ENCODE data around the gene PYGM.

DNA sequence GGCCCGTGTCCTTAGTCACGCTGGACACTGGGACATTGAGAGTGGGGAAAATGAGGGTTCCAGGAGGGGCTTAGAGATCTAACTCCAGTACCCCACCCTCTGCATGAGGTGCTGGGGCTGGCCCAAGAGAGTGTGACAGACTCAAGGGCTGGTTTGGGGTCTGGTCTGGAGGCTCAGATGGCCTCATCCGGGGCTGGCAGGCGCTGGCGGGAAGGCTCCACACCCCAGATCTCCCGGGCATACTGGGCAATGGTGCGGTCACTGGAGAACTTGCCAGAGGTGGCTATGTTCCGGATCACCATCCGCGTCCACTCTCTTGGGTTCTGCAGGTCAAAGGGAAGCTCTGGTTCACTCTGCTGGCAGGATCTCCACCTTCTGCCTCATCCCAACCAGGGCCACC lies 13.3 kb downstream of the PYGM start:
- TF ChIP-seq POLR2AphosphoS5 (IDR thresholded peaks at IDR 0.05; ENCODE audit: low read depth, low read length) = no peak
- no peak for TF ChIP-seq SIN3A (IDR thresholded peaks at IDR 0.05; ENCODE audit: borderline replicate concordance, insufficient read depth, low read length)
- TF ChIP-seq, protein P1, sequence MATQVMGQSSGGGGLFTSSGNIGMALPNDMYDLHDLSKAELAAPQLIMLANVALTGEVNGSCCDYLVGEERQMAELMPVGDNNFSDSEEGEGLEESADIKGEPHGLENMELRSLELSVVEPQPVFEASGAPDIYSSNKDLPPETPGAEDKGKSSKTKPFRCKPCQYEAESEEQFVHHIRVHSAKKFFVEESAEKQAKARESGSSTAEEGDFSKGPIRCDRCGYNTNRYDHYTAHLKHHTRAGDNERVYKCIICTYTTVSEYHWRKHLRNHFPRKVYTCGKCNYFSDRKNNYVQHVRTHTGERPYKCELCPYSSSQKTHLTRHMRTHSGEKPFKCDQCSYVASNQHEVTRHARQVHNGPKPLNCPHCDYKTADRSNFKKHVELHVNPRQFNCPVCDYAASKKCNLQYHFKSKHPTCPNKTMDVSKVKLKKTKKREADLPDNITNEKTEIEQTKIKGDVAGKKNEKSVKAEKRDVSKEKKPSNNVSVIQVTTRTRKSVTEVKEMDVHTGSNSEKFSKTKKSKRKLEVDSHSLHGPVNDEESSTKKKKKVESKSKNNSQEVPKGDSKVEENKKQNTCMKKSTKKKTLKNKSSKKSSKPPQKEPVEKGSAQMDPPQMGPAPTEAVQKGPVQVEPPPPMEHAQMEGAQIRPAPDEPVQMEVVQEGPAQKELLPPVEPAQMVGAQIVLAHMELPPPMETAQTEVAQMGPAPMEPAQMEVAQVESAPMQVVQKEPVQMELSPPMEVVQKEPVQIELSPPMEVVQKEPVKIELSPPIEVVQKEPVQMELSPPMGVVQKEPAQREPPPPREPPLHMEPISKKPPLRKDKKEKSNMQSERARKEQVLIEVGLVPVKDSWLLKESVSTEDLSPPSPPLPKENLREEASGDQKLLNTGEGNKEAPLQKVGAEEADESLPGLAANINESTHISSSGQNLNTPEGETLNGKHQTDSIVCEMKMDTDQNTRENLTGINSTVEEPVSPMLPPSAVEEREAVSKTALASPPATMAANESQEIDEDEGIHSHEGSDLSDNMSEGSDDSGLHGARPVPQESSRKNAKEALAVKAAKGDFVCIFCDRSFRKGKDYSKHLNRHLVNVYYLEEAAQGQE (IDR thresholded peaks at IDR 0.05; ENCODE audit: insufficient read depth in 1 of 2, low read depth in 2 of 2, low read length in 2 of 2) = no peak

Data from PFSK-1 (cell line).